Measurements from ENCODE around the gene F8. TPM values are rescaled to one million over a fixed set of nuclear protein-coding genes. Genes with fewer than 3 reads are reported as not detected.
"Not testable (repeated sequence)": the region's sequence is repeated elsewhere in the genome, so short reads cannot be mapped to it uniquely, and the experiment has no call there.

F8 gene
- total RNA-seq, 2 donors from 2014 or later: 5.5 to 6.0 TPM

GRCh38 chrX:154818916-154819770 is 203.4 kb downstream of the F8 start:
- no peak overlapping the region for H3K27ac Mint-ChIP-seq
- Histone ChIP-seq H3K4me3 (ENCODE audit: low read length) (no peak overlapping the region), H3K27me3 (ENCODE audit: control insufficient read depth, insufficient read depth, low read length, poor library complexity, severe bottlenecking) (no peaks in the 10 kb centered on the region), H3K27ac (ENCODE audit: low read depth, low read length) (no peak overlapping the region), H3K4me1 (ENCODE audit: control insufficient read depth, insufficient read depth, low read length) (no peaks in the 10 kb centered on the region), H3K36me3 (ENCODE audit: control insufficient read depth, insufficient read depth, low read length) (no peaks in the 10 kb centered on the region), H3K9me3 (ENCODE audit: control insufficient read depth, low read length) (no peaks in the 10 kb centered on the region), H3K9ac (ENCODE audit: extremely low read depth, low read length, poor library complexity, severe bottlenecking) (no peak overlapping the region)
- WGBS, 2 experiments (ENCODE audit: insufficient coverage in 1 of 2, insufficient read length in 1 of 2): 88 to 90% methylated on average over 2 to 11 of the region's 11 CpGs
- no peak for TF ChIP-seq CTCF (conservative IDR thresholded peaks at IDR 0.05)
- peaks cover 6% of the 10 kb centered on the region for H3K4me1 Mint-ChIP-seq
- H3K9me3 Mint-ChIP-seq: peaks cover 51% of the 10 kb centered on the region
- no peak overlapping the region for H3K4me3 Mint-ChIP-seq
- H3K27me3 Mint-ChIP-seq (ENCODE audit: insufficient read depth): no peaks in the 10 kb centered on the region
- peaks cover 2% of the 10 kb centered on the region for H3K36me3 Mint-ChIP-seq (ENCODE audit: low read depth)
- no peak for DNase-seq

GRCh38 chrX:154817048-154817618 is 205.4 kb downstream of the F8 start:
- H3K9me3 Mint-ChIP-seq: peaks cover 48% of the 10 kb centered on the region
- not testable (repeated sequence) for H3K9me3 ChIP-seq (ENCODE audit: control insufficient read depth, low read length); H3K27ac Mint-ChIP-seq; H3K4me3 Mint-ChIP-seq; H3K4me3 ChIP-seq (ENCODE audit: low read length); H3K36me3 ChIP-seq (ENCODE audit: control insufficient read depth, insufficient read depth, low read length); H3K9ac ChIP-seq (ENCODE audit: extremely low read depth, low read length, poor library complexity, severe bottlenecking); H3K27ac ChIP-seq (ENCODE audit: low read depth, low read length); DNase-seq; H3K27me3 ChIP-seq (ENCODE audit: control insufficient read depth, insufficient read depth, low read length, poor library complexity, severe bottlenecking); H3K27me3 Mint-ChIP-seq (ENCODE audit: insufficient read depth); H3K4me1 Mint-ChIP-seq; H3K4me1 ChIP-seq (ENCODE audit: control insufficient read depth, insufficient read depth, low read length); H3K36me3 Mint-ChIP-seq (ENCODE audit: low read depth)
- 92 to 100% methylated on average over 1 to 19 of the region's 19 CpGs for WGBS, 2 experiments (ENCODE audit: insufficient coverage in 1 of 2, insufficient read length in 1 of 2)

- not testable (repeated sequence) for H3K4me3 ChIP-seq (ENCODE audit: low read length); H3K4me1 Mint-ChIP-seq; H3K27me3 Mint-ChIP-seq (ENCODE audit: insufficient read depth); H3K27ac ChIP-seq (ENCODE audit: low read depth, low read length); H3K27me3 ChIP-seq (ENCODE audit: control insufficient read depth, insufficient read depth, low read length, poor library complexity, severe bottlenecking); H3K9ac ChIP-seq (ENCODE audit: extremely low read depth, low read length, poor library complexity, severe bottlenecking); H3K4me3 Mint-ChIP-seq; H3K27ac Mint-ChIP-seq; H3K36me3 ChIP-seq (ENCODE audit: control insufficient read depth, insufficient read depth, low read length); H3K9me3 ChIP-seq (ENCODE audit: control insufficient read depth, low read length); H3K4me1 ChIP-seq (ENCODE audit: control insufficient read depth, insufficient read depth, low read length); H3K36me3 Mint-ChIP-seq (ENCODE audit: low read depth); DNase-seq
- H3K9me3 Mint-ChIP-seq: peaks cover 43% of the 10 kb centered on the region
- 89 to 100% methylated on average over 1 to 2 of the region's 4 CpGs for WGBS, 2 experiments (ENCODE audit: insufficient coverage in 1 of 2, insufficient read length in 1 of 2)
Measured at GRCh38 chrX:154816326-154816898, 206.1 kb downstream of the F8 start.

GRCh38 chrX:154815274-154815818 is 207.2 kb downstream of the F8 start:
- H3K27ac Mint-ChIP-seq: no peak overlapping the region
- H3K27me3 Mint-ChIP-seq (ENCODE audit: insufficient read depth): no peaks in the 10 kb centered on the region
- TF ChIP-seq CTCF (conservative IDR thresholded peaks at IDR 0.05): no peak
- peaks cover 40% of the 10 kb centered on the region for H3K9me3 Mint-ChIP-seq
- no peak for DNase-seq
- Histone ChIP-seq H3K4me3 (ENCODE audit: low read length) (no peak overlapping the region), H3K36me3 (ENCODE audit: control insufficient read depth, insufficient read depth, low read length) (no peaks in the 10 kb centered on the region), H3K9ac (ENCODE audit: extremely low read depth, low read length, poor library complexity, severe bottlenecking) (no peak overlapping the region), H3K9me3 (ENCODE audit: control insufficient read depth, low read length) (no peaks in the 10 kb centered on the region), H3K27ac (ENCODE audit: low read depth, low read length) (no peak overlapping the region), H3K4me1 (ENCODE audit: control insufficient read depth, insufficient read depth, low read length) (no peaks in the 10 kb centered on the region), H3K27me3 (ENCODE audit: control insufficient read depth, insufficient read depth, low read length, poor library complexity, severe bottlenecking) (no peaks in the 10 kb centered on the region)
- H3K4me1 Mint-ChIP-seq: no peaks in the 10 kb centered on the region
- H3K36me3 Mint-ChIP-seq (ENCODE audit: low read depth): peaks cover 2% of the 10 kb centered on the region
- no peak overlapping the region for H3K4me3 Mint-ChIP-seq
- 83 to 92% methylated on average over 1 to 4 of the region's 5 CpGs for WGBS, 2 experiments (ENCODE audit: insufficient coverage in 1 of 2, insufficient read length in 1 of 2)
